Measurements from ENCODE around the gene NPRL2.

The NPRL2 gene

DNA sequence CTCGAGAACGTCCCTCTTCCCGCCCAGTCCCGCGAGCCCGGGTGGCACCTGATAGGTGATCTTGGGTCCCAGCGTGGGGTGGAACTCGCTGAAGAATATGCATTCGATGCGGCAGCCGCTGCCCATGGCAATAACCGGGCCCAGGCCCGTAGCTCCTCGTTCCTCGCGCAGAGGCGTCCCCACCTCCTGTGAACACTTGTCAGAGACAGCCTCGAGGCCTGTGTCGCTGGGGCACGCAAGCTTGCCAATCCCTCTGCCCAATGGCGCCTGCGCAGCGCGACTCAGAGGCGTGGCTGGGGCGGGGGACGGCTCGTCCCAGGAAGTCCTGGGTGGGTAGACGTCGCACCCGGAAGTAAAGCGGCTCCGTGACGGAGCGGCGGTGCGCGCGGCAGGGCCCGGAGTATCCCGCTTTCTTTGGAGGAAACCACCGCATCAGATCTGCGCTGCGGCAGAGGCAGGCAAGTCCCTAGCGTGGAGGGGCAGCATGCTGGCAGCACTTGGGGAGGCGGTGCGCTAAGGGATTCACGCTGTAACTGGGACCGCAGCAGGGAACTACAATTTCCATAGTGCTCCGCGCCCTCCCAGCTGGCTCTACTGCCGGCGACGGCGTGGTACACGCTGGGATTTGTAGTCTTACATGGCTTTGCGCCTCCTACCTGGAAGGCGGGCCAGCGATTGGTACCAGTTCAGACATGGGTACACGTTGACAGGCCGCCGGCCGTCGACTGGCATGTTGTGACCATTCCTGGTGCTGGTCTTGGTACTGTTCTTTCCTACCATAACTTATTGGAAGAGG is at the start of gene NPRL2, which contains the start of gene CYB561D2:
Gene NPRL2, minus strand, starts transcription at position 249 of the 796 bp plus-strand sequence. Its CDS starts 123 bp downstream, at position 126.
Gene CYB561D2, plus strand, starts transcription at position 336 of the 796 bp plus-strand sequence. CDS start 572 bp downstream, outside the sequence.
- DNase-seq: peak; percentile 94

DNA sequence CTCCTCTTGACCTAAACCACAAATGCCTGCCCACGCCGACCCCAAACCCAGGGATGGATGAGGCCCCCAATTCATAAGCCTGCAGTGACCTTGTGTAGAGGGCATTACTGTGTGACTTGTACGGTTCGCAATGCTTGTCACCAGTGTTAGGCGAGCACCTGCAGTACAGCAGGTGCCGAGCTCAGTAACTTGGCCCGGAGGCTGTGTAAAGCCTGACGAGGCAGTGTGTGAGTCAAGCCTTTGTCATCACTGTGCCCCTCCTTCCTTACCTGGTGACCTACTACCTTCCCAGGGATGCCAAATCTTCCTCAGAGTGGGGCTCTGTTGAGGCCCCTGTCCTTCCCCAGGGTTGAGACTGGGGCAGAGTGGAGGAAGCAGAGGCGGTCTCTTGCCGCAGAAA is 45.9 kb upstream of the NPRL2 start:
- DNase-seq: no peak

DNA sequence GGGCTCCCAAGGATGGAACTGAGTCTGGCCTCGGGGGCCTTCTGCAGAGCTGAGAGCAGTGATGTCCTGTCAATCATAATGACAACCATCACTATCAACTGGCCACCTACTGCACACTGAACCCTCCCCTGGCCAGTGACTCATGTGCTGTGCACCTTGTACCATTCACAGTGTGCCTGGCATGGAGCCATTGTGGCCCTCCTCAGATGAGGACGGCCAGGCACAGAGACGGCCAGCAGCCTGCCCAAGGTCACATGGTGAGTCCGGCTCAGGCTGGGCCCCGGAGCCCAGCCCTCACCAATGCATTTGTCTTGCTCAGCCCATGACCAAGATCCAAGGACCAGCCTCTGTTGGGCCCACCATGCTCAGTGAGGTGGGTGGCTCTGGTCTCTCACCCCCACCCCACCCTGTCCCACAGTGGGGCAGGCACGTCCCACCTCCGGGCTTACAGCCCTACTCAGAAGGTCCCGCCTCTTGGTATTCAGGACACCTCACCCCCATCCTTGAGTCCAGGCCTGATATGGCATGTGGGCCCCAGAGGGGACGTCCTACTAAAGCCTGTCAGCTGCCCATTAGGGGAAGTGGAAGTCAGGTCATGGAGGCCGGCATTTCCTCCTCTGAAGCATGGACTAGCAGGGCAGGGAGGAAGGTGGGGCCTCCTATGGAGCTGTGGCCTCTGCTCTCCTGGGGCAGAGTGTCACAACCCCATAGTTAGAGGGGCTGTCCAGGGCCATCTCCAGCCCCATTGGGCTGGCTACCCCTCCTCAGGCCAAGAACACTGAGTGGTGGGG is 44.7 kb upstream of the NPRL2 start:
- DNase-seq: no peak

DNA sequence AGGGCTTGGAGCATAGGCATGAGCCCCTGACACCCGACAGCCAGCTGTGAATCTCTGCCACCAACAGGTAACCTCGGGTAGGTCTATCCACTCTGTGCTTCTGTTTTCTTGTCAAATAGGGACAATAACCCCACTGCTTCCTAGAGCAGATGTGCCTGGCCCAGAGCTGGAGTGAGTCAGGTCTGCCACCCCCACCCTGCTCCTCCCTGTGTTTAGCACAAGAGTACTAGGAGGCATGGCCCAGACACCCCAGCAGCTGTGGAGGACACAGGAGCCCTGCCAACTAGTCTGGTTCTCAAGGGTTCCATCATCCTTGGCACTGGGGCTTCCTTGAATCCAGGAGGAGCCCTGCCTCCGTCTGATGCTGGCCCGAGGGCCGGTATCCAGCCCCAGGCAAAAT is 42.5 kb upstream of the NPRL2 start:
- DNase-seq: no peak

DNA sequence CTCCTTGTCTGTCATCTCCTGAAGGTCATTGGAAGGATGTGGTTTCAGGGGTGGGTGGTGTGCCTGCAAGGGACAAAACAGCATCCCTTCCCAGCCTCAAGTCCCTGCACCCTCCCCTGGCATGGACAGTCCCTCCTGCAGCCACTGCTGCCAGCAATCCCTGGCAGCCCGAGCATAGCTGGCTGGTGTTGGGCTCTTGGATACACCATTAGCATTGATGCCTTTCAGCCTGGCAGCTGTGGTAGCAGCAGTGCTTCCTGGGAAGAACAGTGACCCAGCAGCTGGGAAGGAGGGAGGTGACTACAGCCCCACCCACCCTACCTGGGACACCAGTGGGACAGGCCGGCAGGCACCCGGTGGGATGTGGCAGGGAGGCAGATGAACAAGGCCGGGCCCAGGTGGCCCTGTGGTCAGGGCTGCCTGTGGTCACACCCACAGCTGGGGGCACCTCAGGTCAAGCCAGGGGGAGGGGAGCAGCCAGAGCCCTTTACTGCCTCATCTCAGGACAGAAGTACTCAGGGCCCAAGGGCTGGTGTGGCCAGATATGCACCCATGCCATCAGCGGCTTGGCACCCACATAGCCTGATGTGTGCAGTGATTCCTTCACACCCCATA is 41.6 kb upstream of the NPRL2 start:
- DNase-seq: no peak

DNA sequence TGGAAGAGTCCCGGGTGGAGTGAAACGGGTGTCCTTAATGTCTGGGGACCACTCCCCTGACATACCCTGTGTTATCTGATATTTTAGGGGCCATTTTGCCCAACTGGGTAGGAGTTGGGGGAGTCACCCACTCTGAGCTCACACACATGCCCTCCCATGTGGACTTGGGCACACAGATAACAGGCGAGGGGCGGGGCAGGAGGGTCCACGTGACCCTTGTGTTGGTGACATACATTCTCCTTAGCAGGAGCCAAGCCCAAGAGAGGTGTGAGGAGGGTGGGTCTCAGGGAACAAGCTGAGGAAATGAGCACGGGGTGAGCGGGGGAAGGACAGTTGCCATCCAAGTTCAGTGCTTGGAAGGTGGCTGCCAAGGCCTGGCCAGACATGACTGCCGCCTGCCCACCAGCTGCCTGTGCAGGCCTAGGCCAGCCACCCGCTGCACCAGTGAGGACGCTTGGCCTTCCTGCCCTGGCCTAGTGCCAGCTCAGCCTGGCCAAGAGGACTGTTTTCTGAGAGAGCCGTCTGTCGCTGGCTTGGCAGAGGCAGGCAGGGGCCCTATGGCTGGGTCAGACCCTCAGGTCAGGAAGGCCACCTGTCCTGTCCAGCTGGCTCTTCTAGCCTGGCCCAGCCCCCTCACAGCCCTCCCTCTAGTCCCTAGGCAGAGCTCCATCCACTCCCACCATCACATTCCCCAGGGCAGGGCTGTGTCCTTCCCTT is 40.1 kb upstream of the NPRL2 start:
- no peak for DNase-seq

DNA sequence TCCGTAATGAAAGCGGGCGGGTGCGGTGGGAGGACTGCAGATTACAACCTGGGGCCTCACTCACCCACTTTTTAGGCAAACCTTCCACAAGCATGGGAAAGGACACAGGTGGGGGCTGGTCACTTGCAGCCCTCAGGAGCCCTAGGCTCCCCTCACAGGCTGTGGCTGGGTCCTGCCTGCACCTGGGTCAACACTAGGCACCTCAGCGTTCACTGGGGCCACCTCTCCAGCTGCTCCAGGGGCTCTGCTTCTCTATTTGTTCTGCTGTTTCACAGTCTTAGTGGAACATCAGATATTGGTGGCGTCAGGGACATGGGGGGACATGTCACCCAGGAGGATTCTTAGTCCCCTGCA is 38.8 kb upstream of the NPRL2 start:
- no peak for DNase-seq

DNA sequence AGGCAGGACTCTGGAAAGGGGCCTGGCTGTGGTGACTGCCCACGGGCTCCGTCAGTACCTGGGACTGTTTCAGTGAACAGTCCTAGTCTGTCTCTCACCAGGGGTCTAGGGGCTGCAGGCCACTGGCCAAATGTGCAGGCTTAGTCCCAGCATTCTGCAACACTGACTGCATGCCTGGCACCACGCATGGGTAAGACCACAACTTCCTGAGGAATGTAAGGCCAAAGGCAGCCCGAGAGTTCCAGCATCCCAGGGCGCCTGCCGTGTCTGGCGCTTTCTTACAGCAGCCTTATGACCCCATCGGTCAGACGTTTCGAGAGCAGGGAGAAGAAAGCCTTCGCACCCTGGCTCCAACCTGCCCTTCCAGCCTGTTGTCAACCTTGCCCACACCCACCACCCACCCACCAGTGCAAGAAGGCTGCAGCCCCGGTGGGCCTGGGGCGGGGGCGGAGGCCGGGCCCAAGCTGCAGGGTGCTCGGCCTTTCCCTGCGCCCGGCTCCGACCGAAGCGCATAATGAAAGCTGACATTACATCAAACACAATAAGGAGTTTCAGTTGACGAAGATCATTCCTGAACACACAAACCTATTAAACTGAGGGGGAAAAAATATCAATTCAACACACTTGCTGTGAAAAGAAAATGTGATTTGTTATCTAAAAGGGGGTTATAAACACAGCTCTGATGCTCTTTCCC is 38.3 kb upstream of the NPRL2 start:
- no peak for DNase-seq

DNA sequence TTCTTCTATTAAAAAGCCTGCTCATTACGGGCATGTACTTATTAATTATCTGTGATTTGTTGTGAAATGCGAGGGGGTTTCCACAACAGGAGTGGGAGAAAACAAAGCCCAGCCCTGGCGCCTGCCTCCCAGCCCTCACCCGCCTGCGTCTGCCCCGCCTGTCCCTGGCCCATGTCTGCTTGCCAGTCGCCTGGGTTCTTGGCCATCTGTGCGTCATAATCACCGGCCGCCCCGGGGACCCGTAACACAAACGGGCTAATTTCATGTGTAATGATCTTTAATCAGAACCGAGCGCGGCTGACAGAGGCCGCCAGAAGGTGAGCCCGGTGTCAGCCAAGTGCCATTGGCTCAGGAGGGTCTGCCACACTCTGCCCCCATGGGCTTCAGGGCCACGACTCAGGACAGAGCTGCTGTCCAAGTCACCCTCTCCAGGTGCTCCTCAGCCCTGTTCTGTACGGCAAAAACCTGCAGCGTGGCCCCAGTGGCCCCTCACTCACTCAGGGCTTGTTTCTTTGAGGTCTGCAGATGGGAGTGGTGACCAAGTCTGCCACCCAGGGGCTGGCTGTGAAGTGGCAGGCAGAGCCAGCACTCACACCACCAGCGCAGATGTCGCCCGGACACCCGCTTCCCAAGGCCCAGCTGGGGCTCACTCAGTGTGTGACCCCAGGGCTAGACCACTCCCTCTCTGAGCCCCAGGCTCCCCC is 37.6 kb upstream of the NPRL2 start:
- DNase-seq: peak; percentile 61

DNA sequence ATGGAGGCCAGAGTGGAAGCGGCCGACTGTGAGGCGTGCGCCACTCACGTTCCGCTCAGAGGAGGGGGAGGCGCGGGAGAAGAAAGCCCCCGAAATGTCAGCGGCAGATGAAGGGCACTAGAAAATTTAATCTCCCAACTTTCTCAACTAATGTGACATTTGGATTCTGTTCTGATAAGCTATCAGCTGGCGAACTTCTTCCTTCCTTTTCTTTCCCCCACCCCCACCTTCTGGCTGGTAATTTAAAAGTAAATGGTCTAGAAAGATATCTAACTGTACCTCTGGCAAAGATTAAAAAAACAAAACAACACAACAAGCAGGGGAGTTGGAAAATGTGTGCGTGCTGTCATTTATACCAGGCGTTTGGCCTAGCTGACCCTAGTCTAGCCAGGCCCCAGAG is 35.2 kb upstream of the NPRL2 start:
- no peak for DNase-seq

DNA sequence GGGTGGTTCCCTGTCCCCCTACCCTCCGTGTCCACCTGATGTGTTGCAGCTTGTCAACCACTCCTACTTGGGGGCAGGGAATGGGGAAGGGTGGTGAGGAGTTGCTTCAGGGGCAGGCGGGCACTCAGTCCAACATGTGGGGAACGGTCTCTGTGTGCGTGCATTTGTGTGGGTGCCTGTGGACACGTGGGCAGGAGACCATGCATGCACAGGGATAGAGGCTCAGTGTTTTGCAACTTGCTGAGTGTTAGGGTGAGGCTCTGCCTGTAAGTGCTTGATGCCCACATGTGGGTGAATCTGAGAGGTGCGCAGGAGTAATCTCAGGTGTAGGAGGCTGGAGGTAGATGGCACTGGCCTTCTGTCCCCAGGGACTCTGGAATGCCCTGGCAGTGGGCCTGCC is 33.2 kb upstream of the NPRL2 start:
- no peak for DNase-seq

DNA sequence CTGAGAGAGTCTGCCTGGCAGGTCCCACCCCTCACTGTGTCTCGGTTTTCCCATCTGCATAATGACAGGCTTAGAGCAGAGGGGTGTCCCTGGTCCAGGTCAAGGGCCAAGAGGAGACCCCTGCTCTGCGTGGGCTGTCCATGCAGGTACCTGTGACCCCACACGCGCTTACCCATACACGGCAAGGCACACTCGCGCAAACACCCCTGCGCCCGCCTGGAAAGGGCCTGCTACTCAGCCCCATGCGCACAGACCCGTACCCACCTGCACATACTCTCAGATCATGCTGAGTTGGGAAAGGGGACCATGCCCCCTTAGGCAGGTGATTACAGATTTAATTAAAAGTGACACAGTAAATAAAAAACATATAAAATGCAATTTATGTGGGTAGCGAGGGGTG is 32.1 kb upstream of the NPRL2 start:
- DNase-seq: no peak

DNA sequence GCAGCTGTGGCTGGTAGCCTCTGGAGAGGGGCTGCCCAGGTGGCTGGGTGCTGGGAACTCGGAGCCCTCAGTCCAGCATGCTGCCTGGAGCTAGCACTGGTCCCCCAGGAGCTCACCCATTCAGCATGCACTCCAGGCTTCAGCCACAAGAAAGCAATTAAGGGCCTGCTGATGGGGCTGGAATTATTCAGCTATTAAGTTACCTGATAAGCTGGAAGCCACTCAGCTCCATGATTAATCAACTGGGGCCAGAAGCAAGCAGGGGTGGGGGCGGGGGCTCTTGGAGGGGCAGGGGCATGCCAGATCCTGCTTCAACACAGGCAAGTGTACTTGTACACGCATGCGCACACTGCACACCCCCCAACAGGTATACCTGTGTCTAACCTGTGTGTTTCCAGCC is 30.8 kb upstream of the NPRL2 start:
- peak; percentile 77 for DNase-seq

DNA sequence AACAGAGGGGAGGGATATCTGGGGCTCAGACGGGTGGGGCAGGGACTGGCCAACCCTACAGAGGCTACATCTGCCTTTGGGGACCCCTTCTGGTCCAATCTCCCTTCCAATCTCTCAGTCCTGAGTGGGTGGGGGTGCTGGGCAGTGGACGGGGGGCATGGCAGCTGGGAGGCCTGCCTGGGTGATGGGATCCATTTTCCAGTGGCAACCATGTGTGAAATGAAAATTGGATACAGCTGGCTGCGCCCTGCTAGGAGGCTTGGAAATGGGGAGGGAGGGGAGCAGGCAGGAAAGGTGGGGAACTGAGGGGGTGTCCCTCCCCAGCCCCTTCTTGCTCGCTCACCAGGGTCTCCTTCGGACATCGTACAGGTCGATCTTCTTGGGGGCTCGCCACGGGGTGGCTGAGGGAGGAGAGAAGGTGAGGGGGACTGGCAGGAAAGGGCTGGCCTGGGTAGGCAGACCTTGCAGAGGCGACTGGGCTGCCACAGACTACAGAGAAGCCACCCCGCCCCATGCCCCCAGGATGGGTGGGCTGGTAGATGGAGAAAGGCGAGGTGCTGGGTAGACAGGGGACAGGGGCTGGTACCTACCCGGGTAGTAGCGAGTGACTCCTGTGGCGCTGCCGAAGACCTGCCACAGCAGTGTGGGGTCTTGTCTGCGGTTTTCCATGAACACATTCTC is 30.0 kb upstream of the NPRL2 start:
- DNase-seq: no peak

DNA sequence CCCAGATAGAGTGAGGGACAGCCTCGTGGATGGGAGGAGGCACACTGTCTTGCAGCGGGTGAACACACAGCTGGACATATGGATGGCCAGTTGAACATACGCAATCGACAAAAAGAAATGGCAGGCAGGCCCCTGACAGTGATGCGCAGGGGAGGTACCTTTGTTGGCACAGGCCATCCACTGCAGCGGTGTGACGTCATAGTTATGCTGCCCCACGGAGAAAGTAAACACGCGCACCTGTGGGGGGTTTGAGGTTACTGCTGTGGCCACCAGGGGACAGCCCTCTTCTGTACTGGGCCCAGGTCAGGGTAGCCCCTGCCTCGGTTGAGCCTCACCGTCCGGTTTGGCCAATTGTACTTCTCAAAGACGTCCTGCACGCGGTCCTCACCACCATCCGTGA is 28.2 kb upstream of the NPRL2 start:
- DNase-seq: no peak

DNA sequence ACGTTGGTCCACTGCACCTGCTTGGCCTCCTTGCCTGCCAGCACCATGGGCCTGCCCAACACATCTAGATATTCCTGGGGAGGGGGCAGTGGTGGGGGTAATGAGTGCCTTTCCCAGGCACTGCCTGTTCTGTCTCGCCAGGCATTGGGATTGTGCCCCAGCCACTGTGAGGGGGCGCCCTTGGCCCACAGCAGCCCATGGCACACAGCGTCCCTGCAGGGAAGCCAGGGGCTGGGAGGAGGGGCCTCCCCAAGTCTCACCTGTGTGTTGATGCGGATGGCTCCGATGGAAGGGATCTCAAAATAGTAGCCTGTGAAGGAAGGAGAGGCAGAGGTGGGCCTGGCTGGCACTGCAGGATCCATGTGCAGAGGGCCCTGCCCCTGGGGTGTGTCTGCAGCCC is 27.4 kb upstream of the NPRL2 start:
- DNase-seq: no peak

DNA sequence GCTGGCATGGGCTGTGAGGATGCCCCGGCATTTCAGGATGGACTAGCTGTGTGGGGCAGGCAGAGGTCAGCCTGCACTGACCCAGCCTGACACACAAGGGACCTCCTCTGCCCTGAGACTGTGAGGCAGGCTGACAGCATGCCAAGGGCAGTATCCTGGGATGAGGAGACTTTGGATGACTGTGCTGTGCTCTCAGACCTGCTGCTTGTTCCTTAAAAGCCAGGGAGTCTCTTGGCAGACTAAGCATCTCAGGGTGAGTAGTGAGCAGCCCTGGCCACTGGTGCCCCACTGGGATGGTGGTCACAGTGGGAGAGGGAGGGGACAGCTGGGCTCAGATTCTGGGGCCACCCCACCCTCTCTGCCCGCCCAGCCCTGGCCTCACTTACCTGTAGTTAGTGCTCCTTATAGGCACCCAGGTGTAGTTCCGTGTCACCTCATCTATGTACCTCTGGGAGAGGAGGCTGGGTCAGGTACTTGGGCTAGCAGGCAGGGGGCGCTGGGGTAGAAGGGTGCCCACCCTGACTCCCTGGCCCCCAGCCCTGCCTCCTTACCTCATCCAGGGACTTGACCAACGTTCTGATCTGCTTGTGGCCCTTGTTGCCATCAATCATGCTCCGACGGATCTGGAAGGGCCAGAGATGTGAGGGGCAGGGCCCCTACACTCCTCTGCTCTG is 24.8 kb upstream of the NPRL2 start:
- peak; percentile 54 for DNase-seq

DNA sequence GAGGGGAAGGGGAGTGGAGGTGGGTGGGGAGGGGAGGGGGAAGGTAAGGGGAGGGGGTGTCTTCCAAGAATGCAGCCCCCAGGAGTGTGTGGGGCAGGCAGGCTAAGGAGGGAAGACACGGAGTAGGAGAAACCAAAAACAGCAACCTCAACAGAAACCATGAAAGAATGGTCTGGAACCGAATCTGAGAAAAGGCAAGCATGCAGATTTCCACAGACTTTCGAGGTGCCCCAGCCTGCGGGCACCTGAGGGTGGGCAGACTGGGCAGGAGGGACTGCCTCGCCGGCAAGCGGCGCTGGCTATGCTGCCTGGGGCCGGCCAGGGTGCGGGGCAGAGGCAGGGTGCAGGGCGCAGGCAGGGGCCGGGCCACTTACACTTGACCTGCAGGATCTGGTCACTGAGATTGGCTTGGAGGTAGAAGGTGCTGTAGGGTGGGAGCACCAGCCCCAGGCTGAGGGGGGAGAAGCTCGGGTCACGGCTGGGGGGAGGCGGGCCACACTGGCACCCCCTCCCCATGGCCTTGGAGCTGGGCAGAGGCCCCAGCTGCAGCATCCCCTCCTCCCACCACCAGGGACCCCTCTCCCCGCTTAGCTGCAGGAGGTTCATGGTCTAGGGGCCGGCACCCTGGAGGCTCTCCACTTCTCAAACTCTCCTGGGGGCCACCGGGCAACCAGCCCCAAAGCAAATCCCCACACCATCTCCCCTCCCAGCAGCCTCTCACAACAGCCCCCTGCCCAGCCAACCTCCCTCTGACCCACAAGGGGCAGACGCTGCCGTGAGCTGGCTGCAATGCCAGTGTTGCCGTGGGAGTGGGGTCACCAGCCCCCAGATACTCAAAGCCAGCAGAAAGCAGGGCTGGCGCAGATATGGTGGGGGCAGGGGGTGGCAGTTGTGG is 24.0 kb upstream of the NPRL2 start:
- no peak for DNase-seq

Measured in NCI-H82 (cell line).